D721Med (cell line): ENCODE results near the gene SDC4.

Experiments
- DNase-seq: peaks from one replicate; pipeline ENCODE4 v3.0.0; 2011; ENCODE audit warnings: low spot score; ENCODE audit not compliant: insufficient read length
- FAIRE-seq: peaks from 2 replicates; lab custom pipeline; 2011; peaks lifted over from hg19 to GRCh38; lab: Jason Lieb, UNC
- CTCF ChIP-seq: IDR thresholded peaks from 2 replicates; pipeline ENCODE4 v1.5.1; 2012; ENCODE audit warnings: mild to moderate bottlenecking, control low read depth; ENCODE audit not compliant: insufficient read depth; ENCODE audit errors: missing control alignments

Gene SDC4, protein sequence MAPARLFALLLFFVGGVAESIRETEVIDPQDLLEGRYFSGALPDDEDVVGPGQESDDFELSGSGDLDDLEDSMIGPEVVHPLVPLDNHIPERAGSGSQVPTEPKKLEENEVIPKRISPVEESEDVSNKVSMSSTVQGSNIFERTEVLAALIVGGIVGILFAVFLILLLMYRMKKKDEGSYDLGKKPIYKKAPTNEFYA

DNA sequence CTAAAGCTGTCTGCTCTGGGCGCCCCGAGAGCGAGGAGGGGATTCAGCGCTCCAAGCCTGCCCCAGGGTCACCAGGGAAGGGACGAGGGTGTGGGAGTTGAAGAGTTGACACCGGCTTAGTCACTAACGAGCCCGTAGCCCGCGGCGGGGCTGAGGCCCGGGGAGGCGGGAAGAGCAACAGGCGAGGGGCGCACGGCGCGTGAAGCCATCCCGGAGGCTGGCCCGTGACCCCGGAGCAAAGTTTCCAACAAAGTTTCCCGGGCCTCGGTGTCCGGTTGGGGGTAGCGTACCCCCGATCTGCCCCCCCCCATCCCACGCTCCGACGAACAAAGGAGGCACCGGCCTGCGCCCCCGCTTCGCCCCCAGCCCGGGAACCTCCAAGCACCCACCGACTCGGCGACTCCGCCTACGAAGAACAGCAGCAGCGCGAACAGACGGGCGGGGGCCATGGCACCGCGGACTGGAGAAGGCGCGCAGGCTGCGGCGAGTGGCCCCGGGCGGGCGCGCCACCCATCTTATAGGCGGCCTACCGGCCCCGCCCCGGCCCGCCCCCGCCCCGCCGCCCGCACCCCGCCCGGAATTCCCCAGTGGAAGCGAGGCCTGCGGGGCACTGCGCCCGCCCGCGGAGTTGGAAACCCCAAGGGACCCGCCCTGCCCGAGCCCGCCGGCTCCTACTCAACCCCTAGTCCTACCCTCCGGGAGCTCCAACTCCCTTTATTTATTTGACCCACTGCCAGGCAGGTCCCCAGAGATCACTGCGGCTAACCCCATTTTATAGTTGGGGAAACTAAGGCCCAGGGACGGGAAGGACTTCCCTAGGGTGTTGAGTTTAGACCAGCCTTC lies at the start of gene SDC4:
Gene SDC4 (minus strand): TSS at position 489 of the 843 bp plus-strand sequence. CDS start 40 bp downstream, at position 449.
- DNase-seq (peak; percentile 64), FAIRE-seq (no peak)
- TF ChIP-seq CTCF: no peak

- FAIRE-seq (no peak), DNase-seq (no peak)
- TF ChIP-seq CTCF: no peak
Observed at GRCh38 chr20:45395114-45395415, 46.8 kb upstream of the SDC4 start.

DNA sequence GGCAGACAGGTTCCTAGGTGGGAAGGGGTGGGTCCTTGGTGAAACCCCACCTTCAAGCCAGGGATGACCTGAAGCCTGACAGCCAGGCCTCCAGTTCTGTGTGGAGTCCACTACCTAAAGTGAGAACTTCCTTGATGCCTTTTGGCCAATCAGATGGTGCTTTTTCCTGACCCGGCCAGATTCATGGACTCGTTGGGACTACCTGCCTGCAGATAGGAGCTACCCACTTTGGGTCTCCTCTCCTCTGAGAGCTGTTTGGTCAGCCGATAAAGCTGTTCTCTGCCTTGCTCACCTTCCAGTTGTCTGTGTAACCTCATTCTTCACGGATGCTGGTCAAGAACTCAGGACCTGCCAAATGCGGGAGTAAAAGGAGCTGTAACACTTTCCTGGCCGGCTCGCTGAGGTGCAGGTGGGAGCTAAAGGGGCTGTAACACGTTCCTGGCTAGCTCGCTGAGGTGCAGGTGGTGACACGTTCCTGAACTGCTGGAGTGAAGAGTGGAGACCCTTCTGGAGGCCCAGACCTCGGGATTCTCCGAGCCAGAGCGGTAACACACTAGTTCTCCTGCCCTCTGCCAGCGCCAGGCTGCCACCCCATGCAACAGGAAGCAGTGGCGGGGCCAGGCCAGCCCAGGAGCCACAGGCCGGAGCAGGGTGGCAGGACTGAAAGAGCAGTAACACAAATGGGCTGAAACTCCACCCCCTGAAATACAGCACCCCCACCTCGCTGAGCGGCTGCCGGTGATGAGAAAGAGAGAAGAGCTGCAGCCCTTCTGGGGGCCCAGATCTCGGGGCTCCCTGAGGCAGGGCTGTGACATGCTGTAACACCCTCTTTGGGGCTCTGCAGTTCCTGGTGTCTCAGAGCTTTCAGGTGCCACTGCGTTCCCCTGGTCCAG lies 46.2 kb upstream of the SDC4 start:
- DNase-seq (no peak), FAIRE-seq (no peak)
- no peak for TF ChIP-seq CTCF

- DNase-seq: no peak
- FAIRE-seq: no peak
- TF ChIP-seq CTCF: peak; percentile 18
Observed at GRCh38 chr20:45392733-45393132, 44.5 kb upstream of the SDC4 start.

- no peak for TF ChIP-seq CTCF
- no peak for DNase-seq
- FAIRE-seq: no peak
Observed at GRCh38 chr20:45391559-45391958, 43.3 kb upstream of the SDC4 start.

GRCh38 chr20:45390931-45391330 lies 42.7 kb upstream of the SDC4 start:
- DNase-seq: no peak
- no peak for FAIRE-seq
- TF ChIP-seq CTCF: no peak
